K562 (cell line): Measurements from ENCODE around the gene CEACAM5. TPM values are rescaled to one million over a fixed set of nuclear protein-coding genes. Genes with fewer than 3 reads are reported as not detected.

ENCODE experiments used
- BCOR ChIP-seq: fragments of 450-650 bp; IDR thresholded peaks from 2 replicates; pipeline ENCODE4 v1.6.1; 2016
- CREB3L1 ChIP-seq: fragments of 450-650 bp; IDR thresholded peaks from 2 replicates; pipeline ENCODE4 v1.6.1; 2014; ENCODE audit warnings: low read depth, mild to moderate bottlenecking, moderate library complexity, borderline replicate concordance
- CTCFL ChIP-seq: IDR thresholded peaks from 2 replicates; pipeline ENCODE4 v1.6.1; 2011; ENCODE audit warnings: borderline replicate concordance, low read depth, mild to moderate bottlenecking, moderate library complexity, low read length; ENCODE audit not compliant: insufficient read depth, poor library complexity, severe bottlenecking
- ESRRB ChIP-seq: fragments of 250-450 bp; sonication (Bioruptor Pico); IDR thresholded peaks from 2 replicates; pipeline ENCODE4 v1.5.0; 2020; ENCODE audit warnings: mild to moderate bottlenecking, moderate library complexity, borderline replicate concordance
- GATAD2A ChIP-seq: fragments of 450-650 bp; IDR thresholded peaks from 2 replicates; pipeline ENCODE4 v1.6.1; 2017
- GATAD2B ChIP-seq: fragments of 450-650 bp; IDR thresholded peaks from 2 replicates; pipeline ENCODE4 v1.6.1; 2017; ENCODE audit warnings: mild to moderate bottlenecking, borderline replicate concordance
- HMGXB4 ChIP-seq: sonication (generic); formaldehyde crosslinking; IDR thresholded peaks from 2 replicates; pipeline ENCODE4 v1.8.1; 2023; ENCODE audit warnings: mild to moderate bottlenecking, missing genetic modification reagents
- SMARCB1 ChIP-seq: IDR thresholded peaks from 2 replicates; pipeline ENCODE4 v1.6.1; 2011; ENCODE audit warnings: improper control_type of control experiment, low read depth; ENCODE audit not compliant: insufficient read length
- TRIM28 ChIP-seq: fragments of 450-650 bp; IDR thresholded peaks from 2 replicates; pipeline ENCODE4 v1.6.1; 2017
- ZBTB2 ChIP-seq: fragments of 450-650 bp; IDR thresholded peaks from 2 replicates; pipeline ENCODE4 v1.6.1; 2016; ENCODE audit warnings: antibody characterized with exemption
- ZKSCAN3 ChIP-seq: fragments of 250-450 bp; sonication (Bioruptor Pico); IDR thresholded peaks from 2 replicates; pipeline ENCODE4 v1.4.0; 2020
- ZNF407 ChIP-seq: fragments of 450-650 bp; IDR thresholded peaks from 2 replicates; pipeline ENCODE4 v1.6.1; 2016; ENCODE audit warnings: low read depth
- polyA plus RNA-seq, 8 experiments: library from polyadenylated mRNA; depleted of rRNA in 4 of 8; stranded (reverse) in 5 of 8; unstranded in 3 of 8; fragments of >200 nt; fragmentation: Nextera tagmentation in 2 of 8; fragmentation: Illumina TruSeq in 1 of 8; extraction: Ambion mirVana in 2 of 8; extraction: Trizol in 1 of 8; gene quantifications; 2 replicates each; pipeline versions ENCODE4 v1.2.1 to v1.2.3, GENCODE V29; 2011 to 2014; ENCODE audit warnings: inconsistent platforms in 1 of 8, missing spikeins in 1 of 8
- total RNA-seq, 7 experiments: library from RNA; depleted of rRNA in 6 of 7; stranded (reverse); fragments of >200 nt in 6 of 7; fragmentation: Illumina TruSeq in 2 of 7; extraction: Trizol in 2 of 7; gene quantifications; 2 replicates each; pipeline versions ENCODE4 v1.2.1 to v1.2.3, GENCODE V29; 2011 to 2021; ENCODE audit warnings: low replicate concordance in 1 of 7

CEACAM5 gene
- total and polyA plus RNA-seq, 9 of the 15 experiments (the other 6 are each of a cell fraction or from before 2014, with no cell fraction given), result 0.33 TPM; not detected in 8

- no peak for TF ChIP-seq ZNF407
- TF ChIP-seq ZBTB2, result 0 out of 2 replicates have a peak, but pooled peaks have one; percentile 33
- TF ChIP-seq ZKSCAN3 (CRISPR knock-in tag), result no peak
- no peak for TF ChIP-seq GATAD2A
- peak; percentile 28; the same call in 1 of the 2 replicates for TF ChIP-seq CREB3L1
- TF ChIP-seq ESRRB (CRISPR knock-in tag), result no peak
- TF ChIP-seq SMARCB1, result no peak
- TF ChIP-seq BCOR, result peak; percentile 38; the same call in 1 of the 2 replicates
- no peak for TF ChIP-seq GATAD2B
- 0 out of 2 replicates have a peak, but pooled peaks have one; percentile 59 for TF ChIP-seq TRIM28
- 0 out of 2 replicates have a peak, but pooled peaks have one; percentile 41 for TF ChIP-seq HMGXB4 (CRISPR knock-in tag)
- peak; percentile 62 for TF ChIP-seq CTCFL
Observed at GRCh38 chr19:41706741-41707501, 1.5 kb upstream of the CEACAM5 start (continued).
